GM12801 (cell line): ENCODE data around the gene NEGR1.

ENCODE experiments used
- CTCF ChIP-seq: IDR thresholded peaks from one replicate; pipeline ENCODE4 v1.5.1; 2011; ENCODE audit warnings: control low read depth; ENCODE audit not compliant: insufficient read length; ENCODE audit errors: extremely low read depth

Gene NEGR1

GRCh38 chr1:71586030-71586429 lies 696.3 kb downstream of the NEGR1 start:
- TF ChIP-seq CTCF = no peak

GRCh38 chr1:71583756-71584155 lies 698.6 kb downstream of the NEGR1 start:
- TF ChIP-seq CTCF = no peak

GRCh38 chr1:71582673-71583072 lies 699.7 kb downstream of the NEGR1 start:
- TF ChIP-seq CTCF = no peak

- TF ChIP-seq CTCF = no peak
Measured at GRCh38 chr1:71577451-71578131, 704.7 kb downstream of the NEGR1 start.

- TF ChIP-seq CTCF = no peak
Measured at GRCh38 chr1:71572038-71572437, 710.3 kb downstream of the NEGR1 start.

- TF ChIP-seq CTCF = no peak
Measured at GRCh38 chr1:71566413-71566812, 715.9 kb downstream of the NEGR1 start.

- no peak for TF ChIP-seq CTCF
Measured at GRCh38 chr1:71565831-71566230, 716.5 kb downstream of the NEGR1 start.
